HAP-1 (cell line): ENCODE results near the gene CDK11B.

ENCODE experiments used
- DNase-seq, 2 experiments: peaks; one replicate each; pipeline ENCODE4 v3.0.0-alpha.2; 2016 to 2020; ENCODE audit warnings: low spot score in 2 of 2
- H3K27me3 ChIP-seq: fragments of 250-450 bp; sonication (Bioruptor Pico); 2 replicates; pipeline ENCODE4 v1.5.1; 2020; ENCODE audit warnings: low read depth, mild to moderate bottlenecking, moderate library complexity
- H3K36me3 ChIP-seq: fragments of 250-450 bp; sonication (Bioruptor Pico); replicated peaks from 2 replicates; pipeline ENCODE4 v1.5.1; 2020; ENCODE audit warnings: mild to moderate bottlenecking
- H3K4me1 ChIP-seq: fragments of 250-450 bp; sonication (Bioruptor Pico); 2 replicates; pipeline ENCODE4 v1.5.1; 2020; ENCODE audit warnings: mild to moderate bottlenecking
- H3K4me3 ChIP-seq: fragments of 250-450 bp; sonication (Bioruptor Pico); 2 replicates; pipeline ENCODE4 v1.5.1; 2020; ENCODE audit warnings: mild to moderate bottlenecking, moderate library complexity
- H3K9me3 ChIP-seq: fragments of 250-450 bp; sonication (Bioruptor Pico); 2 replicates; pipeline ENCODE4 v1.5.1; 2020; ENCODE audit warnings: mild to moderate bottlenecking, moderate library complexity
- in situ Hi-C: fragments of 300-500 bp; cut with MboI; formaldehyde crosslinking; loops from 3 replicates; pipeline ENCODE4 v1.14.3; 2020; ENCODE audit warnings: low sequenced_read_pairs, inconsistent platforms, mixed read lengths

The CDK11B gene

DNA sequence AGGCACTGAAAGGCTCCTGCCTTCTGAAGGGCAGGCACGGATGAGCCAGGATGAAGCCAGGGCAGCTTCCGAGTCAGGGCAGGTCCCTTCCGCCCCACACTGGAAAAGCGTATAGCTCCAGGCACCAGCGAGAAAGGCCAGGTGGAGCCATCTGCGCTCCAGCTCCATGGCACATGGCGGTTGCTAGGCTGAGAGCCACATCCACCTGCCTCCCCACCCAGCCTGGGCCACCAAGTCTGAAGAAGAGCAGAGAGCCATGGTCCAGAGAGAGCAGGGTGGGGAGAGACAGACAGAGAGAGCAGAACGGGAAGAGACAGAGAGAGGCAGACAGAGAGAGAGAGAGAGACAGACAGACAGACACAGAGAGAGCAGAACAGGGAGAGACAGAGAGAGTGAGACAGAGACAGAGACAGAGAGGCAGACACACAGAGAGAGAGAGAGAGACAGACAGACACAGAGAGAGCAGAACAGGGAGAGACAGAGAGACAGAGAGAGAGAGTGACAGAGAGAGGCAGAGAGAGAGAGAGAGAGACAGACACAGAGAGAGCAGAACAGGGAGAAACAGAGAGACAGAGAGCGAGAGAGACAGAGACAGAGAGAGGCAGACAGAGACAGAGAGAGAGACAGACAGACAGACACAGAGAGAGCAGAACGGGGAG lies 64.1 kb downstream of the CDK11B start:
- no peak for DNase-seq
- Histone ChIP-seq H3K27me3 (peaks cover 4% of the 10 kb centered on the region; the same call in 1 of the 2 replicates), H3K36me3 (no peaks in the 10 kb centered on the region), H3K4me1 (no peaks in the 10 kb centered on the region), H3K4me3 (no peak overlapping the region), H3K9me3 (no peaks in the 10 kb centered on the region)
- in situ Hi-C loops = no loop called here

DNA sequence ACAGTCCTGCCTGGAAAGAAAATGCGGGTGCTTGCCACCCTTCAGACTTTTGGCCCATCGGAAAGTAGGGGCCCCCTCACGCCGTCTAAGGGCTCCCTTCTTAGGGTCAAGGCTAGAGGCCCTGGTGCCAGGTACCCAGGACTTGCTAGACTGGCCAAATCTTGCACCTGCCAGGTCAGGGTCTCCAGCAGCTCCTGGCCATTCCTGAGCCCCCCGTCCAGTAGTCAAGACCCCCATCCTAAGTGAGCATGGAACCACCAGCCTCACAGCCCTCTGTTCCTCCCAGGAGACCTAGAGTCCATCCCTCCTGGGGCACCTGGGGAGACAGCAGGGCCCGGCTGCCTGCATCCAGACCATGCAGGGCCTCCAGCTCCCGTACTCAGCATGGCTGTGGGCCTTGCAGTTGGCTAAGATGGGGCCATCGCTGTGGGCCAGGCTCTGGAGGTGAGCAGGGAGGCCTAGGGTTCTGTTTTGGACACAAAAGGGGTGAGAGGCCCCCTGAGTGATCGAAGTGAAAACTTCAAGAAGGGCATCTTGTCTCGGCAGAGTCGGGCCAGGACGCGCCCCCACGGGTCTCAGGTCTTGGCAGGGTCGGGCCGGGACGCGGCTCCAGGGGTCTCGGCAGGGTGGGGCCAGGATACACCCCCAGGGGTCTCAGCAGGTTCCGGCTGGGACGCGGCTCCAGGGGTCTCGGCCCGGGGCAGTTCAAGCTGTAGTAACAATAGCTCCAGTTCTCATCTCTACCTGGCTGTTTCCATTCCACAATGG lies 64.8 kb downstream of the CDK11B start:
- Histone ChIP-seq H3K4me3 (no peak overlapping the region), H3K27me3 (peaks cover 4% of the 10 kb centered on the region; the same call in 1 of the 2 replicates), H3K36me3 (no peaks in the 10 kb centered on the region), H3K4me1 (no peaks in the 10 kb centered on the region), H3K9me3 (no peaks in the 10 kb centered on the region)
- DNase-seq = no peak
- in situ Hi-C loops = no loop called here

DNA sequence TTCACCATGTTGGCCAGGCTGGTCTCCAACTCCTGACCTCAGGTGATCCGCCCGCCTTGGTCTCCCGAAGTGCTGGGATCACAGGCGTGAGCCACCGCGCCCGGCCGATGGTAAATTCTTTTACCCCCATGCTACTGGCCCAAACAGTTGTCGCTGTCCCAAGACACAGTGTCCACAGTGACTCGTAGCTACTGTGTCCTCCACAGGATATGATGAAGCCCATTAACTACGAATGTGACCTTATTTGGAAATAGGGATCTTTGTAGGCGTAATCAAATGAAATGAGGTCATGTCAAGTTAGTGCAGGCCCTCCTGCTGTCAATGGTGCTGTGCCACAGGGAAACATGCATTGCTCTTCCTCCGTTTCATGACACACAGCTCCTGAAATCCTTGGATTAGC lies 67.4 kb downstream of the CDK11B start:
- peaks cover 2% of the 10 kb centered on the region; the same call in 1 of the 2 replicates for H3K27me3 ChIP-seq
- no peaks in the 10 kb centered on the region for H3K4me1 ChIP-seq
- DNase-seq = no peak
- H3K9me3 ChIP-seq = no peaks in the 10 kb centered on the region
- in situ Hi-C loops = no loop called here
- no peaks in the 10 kb centered on the region for H3K36me3 ChIP-seq
- H3K4me3 ChIP-seq = no peak overlapping the region
